ENCODE measurements around the gene CCDC121.

DNA sequence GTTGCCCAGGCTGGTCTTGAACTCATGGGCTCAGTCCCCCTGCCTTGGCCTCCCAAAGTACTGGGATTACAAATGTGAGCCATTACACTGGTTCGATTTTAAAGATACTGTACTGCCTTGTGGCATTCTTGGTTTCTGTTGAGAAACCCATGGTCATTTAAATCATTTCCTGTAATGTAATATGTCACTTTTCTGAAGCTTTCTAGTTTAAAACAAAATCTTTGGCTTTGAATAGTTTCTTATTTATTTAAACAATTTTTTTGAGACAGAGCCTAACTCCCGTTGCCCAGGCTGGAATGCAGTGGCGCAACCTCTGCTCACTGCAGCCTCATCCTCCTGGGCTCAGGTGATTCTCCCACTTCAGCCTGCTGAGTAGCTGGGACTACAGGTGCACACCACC lies 37.1 kb downstream of the CCDC121 start:
- TF ChIP-seq, protein P1, sequence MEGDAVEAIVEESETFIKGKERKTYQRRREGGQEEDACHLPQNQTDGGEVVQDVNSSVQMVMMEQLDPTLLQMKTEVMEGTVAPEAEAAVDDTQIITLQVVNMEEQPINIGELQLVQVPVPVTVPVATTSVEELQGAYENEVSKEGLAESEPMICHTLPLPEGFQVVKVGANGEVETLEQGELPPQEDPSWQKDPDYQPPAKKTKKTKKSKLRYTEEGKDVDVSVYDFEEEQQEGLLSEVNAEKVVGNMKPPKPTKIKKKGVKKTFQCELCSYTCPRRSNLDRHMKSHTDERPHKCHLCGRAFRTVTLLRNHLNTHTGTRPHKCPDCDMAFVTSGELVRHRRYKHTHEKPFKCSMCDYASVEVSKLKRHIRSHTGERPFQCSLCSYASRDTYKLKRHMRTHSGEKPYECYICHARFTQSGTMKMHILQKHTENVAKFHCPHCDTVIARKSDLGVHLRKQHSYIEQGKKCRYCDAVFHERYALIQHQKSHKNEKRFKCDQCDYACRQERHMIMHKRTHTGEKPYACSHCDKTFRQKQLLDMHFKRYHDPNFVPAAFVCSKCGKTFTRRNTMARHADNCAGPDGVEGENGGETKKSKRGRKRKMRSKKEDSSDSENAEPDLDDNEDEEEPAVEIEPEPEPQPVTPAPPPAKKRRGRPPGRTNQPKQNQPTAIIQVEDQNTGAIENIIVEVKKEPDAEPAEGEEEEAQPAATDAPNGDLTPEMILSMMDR (IDR thresholded peaks at IDR 0.05), result no peak
- no peak for TF ChIP-seq EZH2 (IDR thresholded peaks at IDR 0.05)
